ENCODE results near the gene PDCD1.

The PDCD1 gene

DNA sequence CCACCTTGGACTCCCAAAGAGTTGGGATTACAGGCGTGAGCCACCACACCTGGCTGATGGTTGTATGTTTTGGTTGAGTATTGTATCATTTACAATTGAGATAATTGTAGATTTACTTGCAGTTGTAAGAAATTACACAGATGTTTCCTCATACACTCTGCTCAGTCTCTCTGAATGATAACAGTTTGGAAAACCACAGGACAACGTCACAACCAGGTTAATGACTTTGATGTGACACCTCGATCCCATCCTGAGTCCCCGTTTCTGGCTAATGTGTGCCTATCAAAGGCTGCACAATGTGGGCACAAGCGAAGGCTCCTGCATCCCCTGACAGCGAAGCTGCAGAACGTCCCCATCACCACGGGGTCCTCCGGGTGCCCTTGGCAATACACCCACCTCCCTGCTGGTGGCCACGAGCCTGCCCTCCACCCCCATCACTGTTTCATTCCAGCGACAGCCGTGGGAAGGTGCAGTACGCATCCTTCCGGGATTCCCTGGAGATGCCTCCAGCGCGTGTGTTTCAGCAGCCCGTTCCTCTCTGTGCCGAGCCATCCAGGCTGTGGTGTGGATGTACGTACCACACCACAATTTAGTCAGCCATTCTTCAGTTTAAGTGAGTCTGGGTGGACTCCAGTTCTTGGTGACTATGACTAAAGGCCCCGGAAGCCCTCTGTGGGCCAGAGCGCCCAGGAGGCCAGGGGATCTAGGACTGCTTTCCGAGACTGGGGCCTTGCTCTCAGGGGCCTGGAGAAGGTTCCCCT, 4.3 kb upstream of the PDCD1 start:
- no peaks in the 10 kb centered on the region for H3K9me3 ChIP-seq (ENCODE audit: control insufficient read depth in 1 of 2, low read length in 2 of 2)
- H3K4me3 ChIP-seq (ENCODE audit: low read depth in 1 of 2, low read length in 2 of 2) = no peak overlapping the region
- H3K36me3 ChIP-seq (ENCODE audit: control insufficient read depth in 1 of 2, insufficient read depth in 2 of 2, low read length in 2 of 2) = no peaks in the 10 kb centered on the region
- H3K4me1 ChIP-seq (ENCODE audit: control insufficient read depth in 1 of 2, insufficient read depth in 2 of 2, low read length in 2 of 2) = peaks cover 11 to 16% of the 10 kb centered on the region in 2 donors
- H3K27ac ChIP-seq (ENCODE audit: low read depth, low read length) = no peak overlapping the region
- peaks cover 12 to 49% of the 10 kb centered on the region in 2 donors for H3K27me3 ChIP-seq (ENCODE audit: control insufficient read depth in 1 of 2, insufficient read depth in 2 of 2, low read length in 2 of 2)
- H3K9ac ChIP-seq (ENCODE audit: low read depth in 1 of 2, low read length in 2 of 2) = no peak overlapping the region

DNA sequence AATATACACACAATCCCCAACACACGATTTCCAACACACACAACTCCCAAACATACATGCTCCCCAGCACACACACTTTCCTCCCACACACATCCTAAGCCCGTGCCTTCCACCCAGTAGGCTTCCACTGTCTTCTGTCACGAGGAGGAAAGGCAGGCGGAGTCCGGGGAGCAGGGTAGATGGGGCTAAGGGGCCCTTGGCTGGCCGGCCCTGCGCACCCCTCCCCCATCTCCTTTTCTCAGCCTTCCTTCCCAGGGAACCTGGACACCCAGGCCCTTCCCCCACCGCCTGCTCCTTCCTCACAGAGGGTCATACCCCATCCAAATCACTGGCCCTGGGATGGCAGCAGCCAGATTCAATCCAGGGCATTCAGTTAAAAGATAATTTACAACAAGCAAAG, 3.4 kb upstream of the PDCD1 start:
- Histone ChIP-seq H3K36me3 (ENCODE audit: control insufficient read depth in 1 of 2, insufficient read depth in 2 of 2, low read length in 2 of 2) (no peaks in the 10 kb centered on the region), H3K9me3 (ENCODE audit: control insufficient read depth in 1 of 2, low read length in 2 of 2) (no peaks in the 10 kb centered on the region), H3K9ac (ENCODE audit: low read depth in 1 of 2, low read length in 2 of 2) (no peak overlapping the region), H3K27ac (ENCODE audit: low read depth, low read length) (no peak overlapping the region), H3K27me3 (ENCODE audit: control insufficient read depth in 1 of 2, insufficient read depth in 2 of 2, low read length in 2 of 2) (peaks cover 3 to 45% of the 10 kb centered on the region in 2 donors), H3K4me3 (ENCODE audit: low read depth in 1 of 2, low read length in 2 of 2) (no peak overlapping the region), H3K4me1 (ENCODE audit: control insufficient read depth in 1 of 2, insufficient read depth in 2 of 2, low read length in 2 of 2) (peaks cover 11 to 16% of the 10 kb centered on the region in 2 donors)

DNA sequence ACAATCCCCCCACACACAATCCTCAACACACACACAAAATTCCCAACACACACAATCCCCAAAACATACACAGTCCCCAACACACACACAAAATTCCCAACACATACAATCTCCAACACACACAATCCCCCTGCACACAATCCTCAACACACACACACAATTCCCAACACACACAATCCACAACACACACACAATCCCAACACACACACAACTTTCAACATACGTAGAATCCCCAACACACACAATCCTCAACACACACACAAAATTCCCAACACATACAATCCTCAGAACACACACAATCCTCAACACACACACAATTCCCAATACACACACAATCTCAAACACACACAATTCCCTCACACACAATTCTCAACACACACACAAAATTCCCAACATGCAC, 2.6 kb upstream of the PDCD1 start:
- Histone ChIP-seq H3K4me1 (ENCODE audit: control insufficient read depth in 1 of 2, insufficient read depth in 2 of 2, low read length in 2 of 2) (peaks cover 11 to 16% of the 10 kb centered on the region in 2 donors), H3K36me3 (ENCODE audit: control insufficient read depth in 1 of 2, insufficient read depth in 2 of 2, low read length in 2 of 2) (no peaks in the 10 kb centered on the region), H3K9ac (ENCODE audit: low read depth in 1 of 2, low read length in 2 of 2) (no peak overlapping the region), H3K4me3 (ENCODE audit: low read depth in 1 of 2, low read length in 2 of 2) (no peak overlapping the region), H3K27ac (ENCODE audit: low read depth, low read length) (no peak overlapping the region), H3K9me3 (ENCODE audit: control insufficient read depth in 1 of 2, low read length in 2 of 2) (no peaks in the 10 kb centered on the region), H3K27me3 (ENCODE audit: control insufficient read depth in 1 of 2, insufficient read depth in 2 of 2, low read length in 2 of 2) (peaks cover 3 to 38% of the 10 kb centered on the region in 2 donors)

DNA sequence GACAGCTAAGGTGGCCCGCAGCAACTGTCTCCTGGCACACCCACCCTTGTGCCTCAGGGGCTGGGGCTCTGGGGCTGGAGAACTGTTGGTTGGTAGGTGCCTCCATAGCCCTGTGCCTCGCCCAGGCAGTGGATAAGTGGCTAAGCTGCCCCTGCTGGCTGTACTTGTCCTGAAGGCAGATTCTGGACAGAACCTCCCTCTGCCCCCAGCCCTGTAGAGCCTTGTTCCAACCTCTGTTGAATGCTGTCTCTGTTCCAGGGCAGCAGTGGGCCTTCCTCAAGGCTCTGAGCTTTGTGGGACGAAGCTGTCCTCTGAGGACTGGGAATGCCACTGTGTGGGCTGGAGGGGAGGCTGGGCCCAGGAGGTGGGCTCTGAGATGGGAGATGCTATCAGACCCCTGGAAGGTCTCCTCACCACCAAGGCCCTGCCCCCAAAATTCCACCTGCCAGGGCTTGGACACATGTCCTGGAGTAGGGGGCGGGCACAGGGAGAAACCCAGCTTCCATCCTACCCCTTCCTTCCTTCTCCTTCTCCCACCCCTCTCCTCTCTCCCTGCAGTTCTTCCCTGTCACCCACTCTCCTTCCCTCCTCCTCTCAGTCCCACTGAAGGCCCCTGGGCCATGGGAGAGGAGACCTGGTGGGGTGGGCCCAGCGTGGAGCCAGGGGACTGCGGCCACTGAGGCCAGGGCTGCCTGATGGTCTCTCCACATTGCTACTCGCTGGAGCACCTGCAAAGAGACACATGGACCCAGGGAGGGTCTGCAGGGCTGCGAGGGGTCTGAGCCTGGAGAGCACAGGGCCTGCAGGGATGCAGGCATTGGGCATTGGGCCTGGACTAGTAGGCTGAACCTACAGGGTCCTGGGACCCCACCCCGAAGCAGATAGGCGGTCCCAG, 1.7 kb upstream of the PDCD1 start:
- H3K9ac ChIP-seq (ENCODE audit: low read depth in 1 of 2, low read length in 2 of 2) = peak overlapping the region in 1 of 2 donors; percentile 45
- no peaks in the 10 kb centered on the region for H3K36me3 ChIP-seq (ENCODE audit: control insufficient read depth in 1 of 2, insufficient read depth in 2 of 2, low read length in 2 of 2)
- H3K4me3 ChIP-seq (ENCODE audit: low read depth in 1 of 2, low read length in 2 of 2) = peak overlapping the region; percentile 5 to 50
- H3K27ac ChIP-seq (ENCODE audit: low read depth, low read length) = no peak overlapping the region
- peaks cover 11 to 16% of the 10 kb centered on the region in 2 donors for H3K4me1 ChIP-seq (ENCODE audit: control insufficient read depth in 1 of 2, insufficient read depth in 2 of 2, low read length in 2 of 2)
- H3K27me3 ChIP-seq (ENCODE audit: control insufficient read depth in 1 of 2, insufficient read depth in 2 of 2, low read length in 2 of 2) = peaks cover 2 to 32% of the 10 kb centered on the region in 2 donors
- H3K9me3 ChIP-seq (ENCODE audit: control insufficient read depth in 1 of 2, low read length in 2 of 2) = no peaks in the 10 kb centered on the region

DNA sequence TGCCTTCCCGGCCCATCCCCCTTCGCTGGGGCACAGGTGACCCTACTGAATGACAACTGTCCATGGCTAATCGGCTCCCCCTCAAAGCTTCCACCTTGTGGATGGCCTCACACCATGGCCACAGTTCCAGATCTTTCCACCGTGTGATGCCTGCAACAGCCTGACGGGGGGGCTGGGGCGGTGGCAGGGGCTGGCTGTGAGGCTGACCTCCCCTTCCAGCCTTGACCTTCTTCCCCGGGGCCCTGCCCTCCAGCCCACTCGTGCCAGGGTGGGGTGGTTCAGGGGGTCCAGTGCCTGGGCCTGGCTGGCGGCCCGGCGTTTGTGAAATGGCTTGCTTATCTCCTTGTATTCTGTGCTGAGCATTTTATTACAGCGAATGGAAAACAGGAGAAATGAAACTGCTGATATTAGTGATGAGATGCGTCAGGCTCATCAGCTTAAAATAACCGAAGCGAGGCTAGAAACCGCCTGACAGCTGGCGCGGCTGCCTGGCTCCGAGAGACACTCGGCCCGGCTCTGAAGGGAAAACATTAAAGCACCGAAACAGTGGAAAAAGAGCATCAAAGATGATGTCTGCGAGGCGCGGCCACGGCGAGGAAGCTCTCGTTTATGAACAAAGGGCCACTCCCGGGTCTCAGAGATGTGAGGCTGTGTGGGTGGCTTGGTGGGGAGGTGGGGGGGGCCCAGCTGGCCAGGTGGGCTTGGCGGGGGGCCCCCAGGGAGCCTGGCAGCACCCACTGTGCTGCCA, 916 bp upstream of the PDCD1 start:
- Histone ChIP-seq H3K9ac (ENCODE audit: low read depth in 1 of 2, low read length in 2 of 2) (peak overlapping the region; percentile 32 to 45), H3K4me3 (ENCODE audit: low read depth in 1 of 2, low read length in 2 of 2) (peak overlapping the region; percentile 48 to 50), H3K27ac (ENCODE audit: low read depth, low read length) (no peak overlapping the region)

DNA sequence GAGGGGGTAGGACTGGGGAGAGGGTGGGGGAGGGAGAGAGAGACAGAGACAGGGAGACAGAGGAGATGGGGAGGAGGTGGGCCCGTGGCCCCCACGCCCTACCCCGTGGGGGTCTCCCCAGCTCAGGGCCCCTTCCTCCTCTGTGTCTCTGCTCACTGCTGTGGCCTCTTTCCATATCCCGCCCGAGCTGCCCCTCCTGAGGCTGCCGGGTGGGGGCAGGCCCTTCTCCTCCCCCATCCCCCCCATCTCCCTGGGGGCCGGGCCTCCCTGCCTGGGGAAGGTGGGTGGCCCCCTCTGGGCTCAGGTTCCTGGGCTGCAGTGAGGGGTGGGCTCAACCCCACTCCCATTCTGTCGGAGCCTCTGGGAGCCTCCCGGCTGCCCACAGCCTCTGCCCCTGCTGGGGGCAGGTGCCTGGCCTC, 332 bp upstream of the PDCD1 start:
- Histone ChIP-seq H3K27ac (ENCODE audit: low read depth, low read length) (no peak overlapping the region), H3K36me3 (ENCODE audit: control insufficient read depth in 1 of 2, insufficient read depth in 2 of 2, low read length in 2 of 2) (no peaks in the 10 kb centered on the region), H3K9me3 (ENCODE audit: control insufficient read depth in 1 of 2, low read length in 2 of 2) (no peaks in the 10 kb centered on the region), H3K4me1 (ENCODE audit: control insufficient read depth in 1 of 2, insufficient read depth in 2 of 2, low read length in 2 of 2) (peaks cover 11 to 16% of the 10 kb centered on the region in 2 donors), H3K4me3 (ENCODE audit: low read depth in 1 of 2, low read length in 2 of 2) (peak overlapping the region in 1 of 2 donors; percentile 50), H3K9ac (ENCODE audit: low read depth in 1 of 2, low read length in 2 of 2) (peak overlapping the region; percentile 32 to 45), H3K27me3 (ENCODE audit: control insufficient read depth in 1 of 2, insufficient read depth in 2 of 2, low read length in 2 of 2) (peaks cover 0 to 19% of the 10 kb centered on the region in 2 donors)

More for the DNA sequence above, 916 bp upstream of the PDCD1 start:
- peaks cover 11 to 16% of the 10 kb centered on the region in 2 donors for H3K4me1 ChIP-seq (ENCODE audit: control insufficient read depth in 1 of 2, insufficient read depth in 2 of 2, low read length in 2 of 2)
- no peaks in the 10 kb centered on the region for H3K36me3 ChIP-seq (ENCODE audit: control insufficient read depth in 1 of 2, insufficient read depth in 2 of 2, low read length in 2 of 2)
- no peaks in the 10 kb centered on the region for H3K9me3 ChIP-seq (ENCODE audit: control insufficient read depth in 1 of 2, low read length in 2 of 2)
- peaks cover 0 to 24% of the 10 kb centered on the region in 2 donors for H3K27me3 ChIP-seq (ENCODE audit: control insufficient read depth in 1 of 2, insufficient read depth in 2 of 2, low read length in 2 of 2)

DNA sequence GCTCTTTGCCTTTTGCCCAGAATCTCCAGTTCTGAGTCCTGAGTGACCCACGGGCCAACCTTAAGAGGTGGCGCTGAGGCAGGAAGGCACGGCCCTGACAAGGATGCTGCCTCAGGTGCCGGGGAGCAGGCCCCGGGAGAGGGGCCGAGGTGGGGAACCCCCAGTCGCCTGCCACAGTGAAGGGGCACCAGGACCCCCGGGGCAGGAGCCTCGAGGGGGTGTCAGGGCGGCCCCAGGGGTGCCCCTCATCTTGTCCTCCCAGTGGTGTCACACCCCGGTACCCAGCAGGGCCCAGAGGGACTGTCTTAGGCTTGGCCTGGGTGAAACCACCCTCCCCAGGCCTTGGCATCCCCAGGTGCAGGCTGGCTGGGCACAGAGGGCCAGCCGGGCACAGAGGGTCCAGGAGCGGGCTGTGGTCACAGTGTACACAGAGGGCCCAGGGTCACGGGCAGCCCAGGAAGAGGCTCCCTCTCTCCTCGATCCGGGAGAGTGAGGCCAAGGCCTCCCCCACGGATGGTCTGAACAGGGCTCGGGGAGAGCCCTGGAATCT, 1.0 kb downstream of the PDCD1 start:
- Histone ChIP-seq H3K9ac (ENCODE audit: low read depth in 1 of 2, low read length in 2 of 2) (no peak overlapping the region), H3K27me3 (ENCODE audit: control insufficient read depth in 1 of 2, insufficient read depth in 2 of 2, low read length in 2 of 2) (peaks cover 0 to 9% of the 10 kb centered on the region in 2 donors), H3K4me1 (ENCODE audit: control insufficient read depth in 1 of 2, insufficient read depth in 2 of 2, low read length in 2 of 2) (peaks cover 6 to 16% of the 10 kb centered on the region in 2 donors), H3K9me3 (ENCODE audit: control insufficient read depth in 1 of 2, low read length in 2 of 2) (no peaks in the 10 kb centered on the region), H3K27ac (ENCODE audit: low read depth, low read length) (no peak overlapping the region), H3K4me3 (ENCODE audit: low read depth in 1 of 2, low read length in 2 of 2) (peak overlapping the region in 1 of 2 donors; percentile 36), H3K36me3 (ENCODE audit: control insufficient read depth in 1 of 2, insufficient read depth in 2 of 2, low read length in 2 of 2) (no peaks in the 10 kb centered on the region)

DNA sequence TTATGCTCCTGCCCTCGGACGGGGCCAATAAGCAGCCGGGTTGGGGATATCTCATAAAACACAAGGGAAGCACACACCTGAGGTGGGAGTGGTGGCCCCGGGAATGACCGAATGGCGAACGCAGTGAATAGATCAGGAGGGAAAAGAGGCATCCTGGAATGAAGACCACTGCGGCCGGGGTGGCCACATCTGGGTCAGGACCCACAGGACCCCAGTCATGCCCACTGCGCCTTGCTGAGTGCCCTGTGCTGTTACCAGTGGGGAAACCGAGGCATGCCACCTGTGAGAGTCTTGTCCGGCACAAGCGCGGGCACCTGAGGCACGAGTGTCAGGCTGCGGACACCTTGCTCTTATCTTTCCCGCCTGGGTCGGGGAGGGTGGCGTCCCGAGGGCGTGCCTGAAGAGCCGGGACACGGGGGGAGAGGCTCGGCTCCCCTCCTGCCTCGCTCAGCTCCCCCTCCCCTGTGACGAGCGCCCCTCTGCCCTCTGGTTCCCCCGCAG, 1.6 kb downstream of the PDCD1 start:
- Histone ChIP-seq H3K36me3 (ENCODE audit: control insufficient read depth in 1 of 2, insufficient read depth in 2 of 2, low read length in 2 of 2) (no peaks in the 10 kb centered on the region), H3K9me3 (ENCODE audit: control insufficient read depth in 1 of 2, low read length in 2 of 2) (no peaks in the 10 kb centered on the region), H3K9ac (ENCODE audit: low read depth in 1 of 2, low read length in 2 of 2) (no peak overlapping the region)

DNA sequence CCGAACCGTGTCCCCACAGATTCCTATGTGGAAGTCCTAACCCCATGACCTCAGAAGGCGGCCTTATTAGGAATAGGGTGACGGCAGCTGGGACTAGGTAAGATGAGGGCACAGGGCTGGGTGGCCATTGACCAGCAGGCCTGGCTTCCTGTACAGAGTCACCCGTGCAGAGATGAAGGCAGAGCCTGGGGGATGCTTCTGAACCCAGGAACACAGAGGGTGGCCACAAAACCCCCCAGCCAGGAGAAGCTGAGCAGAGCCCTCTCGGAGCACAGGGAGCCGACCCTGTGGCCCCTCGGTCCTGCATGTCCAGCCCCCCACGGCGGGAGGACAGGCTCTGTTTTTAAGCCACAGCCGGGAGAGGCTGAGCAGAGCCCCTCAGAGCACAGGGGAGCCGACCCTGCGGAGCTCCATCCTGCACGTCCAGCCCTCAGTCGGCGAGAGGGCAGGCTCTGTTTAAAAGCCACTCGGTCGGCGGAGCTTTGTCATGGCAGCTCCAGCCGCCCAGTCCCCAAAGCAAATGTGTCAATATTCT, 2.7 kb downstream of the PDCD1 start:
- H3K4me1 ChIP-seq (ENCODE audit: control insufficient read depth in 1 of 2, insufficient read depth in 2 of 2, low read length in 2 of 2) = peaks cover 6 to 16% of the 10 kb centered on the region in 2 donors
- H3K4me3 ChIP-seq (ENCODE audit: low read depth in 1 of 2, low read length in 2 of 2) = no peak overlapping the region
- H3K36me3 ChIP-seq (ENCODE audit: control insufficient read depth in 1 of 2, insufficient read depth in 2 of 2, low read length in 2 of 2) = no peaks in the 10 kb centered on the region
- no peak overlapping the region for H3K9ac ChIP-seq (ENCODE audit: low read depth in 1 of 2, low read length in 2 of 2)
- no peak overlapping the region for H3K27ac ChIP-seq (ENCODE audit: low read depth, low read length)
- H3K27me3 ChIP-seq (ENCODE audit: control insufficient read depth in 1 of 2, insufficient read depth in 2 of 2, low read length in 2 of 2) = no peaks in the 10 kb centered on the region
- no peaks in the 10 kb centered on the region for H3K9me3 ChIP-seq (ENCODE audit: control insufficient read depth in 1 of 2, low read length in 2 of 2)

More for the DNA sequence above, 1.6 kb downstream of the PDCD1 start:
- Histone ChIP-seq H3K4me3 (ENCODE audit: low read depth in 1 of 2, low read length in 2 of 2) (peak overlapping the region in 1 of 2 donors; percentile 36), H3K27ac (ENCODE audit: low read depth, low read length) (no peak overlapping the region), H3K4me1 (ENCODE audit: control insufficient read depth in 1 of 2, insufficient read depth in 2 of 2, low read length in 2 of 2) (peaks cover 6 to 16% of the 10 kb centered on the region in 2 donors), H3K27me3 (ENCODE audit: control insufficient read depth in 1 of 2, insufficient read depth in 2 of 2, low read length in 2 of 2) (peaks cover 0 to 8% of the 10 kb centered on the region in 2 donors)
